SHP77 treated with DMSO at 0.1 percent for 48 hours (cell line): Measurements from ENCODE around the gene L3HYPDH.

Experiments used
- DNase-seq: peaks from one replicate; lab custom pipeline; 2025; lab: John Stamatoyannopoulos, UW

The L3HYPDH gene

DNA sequence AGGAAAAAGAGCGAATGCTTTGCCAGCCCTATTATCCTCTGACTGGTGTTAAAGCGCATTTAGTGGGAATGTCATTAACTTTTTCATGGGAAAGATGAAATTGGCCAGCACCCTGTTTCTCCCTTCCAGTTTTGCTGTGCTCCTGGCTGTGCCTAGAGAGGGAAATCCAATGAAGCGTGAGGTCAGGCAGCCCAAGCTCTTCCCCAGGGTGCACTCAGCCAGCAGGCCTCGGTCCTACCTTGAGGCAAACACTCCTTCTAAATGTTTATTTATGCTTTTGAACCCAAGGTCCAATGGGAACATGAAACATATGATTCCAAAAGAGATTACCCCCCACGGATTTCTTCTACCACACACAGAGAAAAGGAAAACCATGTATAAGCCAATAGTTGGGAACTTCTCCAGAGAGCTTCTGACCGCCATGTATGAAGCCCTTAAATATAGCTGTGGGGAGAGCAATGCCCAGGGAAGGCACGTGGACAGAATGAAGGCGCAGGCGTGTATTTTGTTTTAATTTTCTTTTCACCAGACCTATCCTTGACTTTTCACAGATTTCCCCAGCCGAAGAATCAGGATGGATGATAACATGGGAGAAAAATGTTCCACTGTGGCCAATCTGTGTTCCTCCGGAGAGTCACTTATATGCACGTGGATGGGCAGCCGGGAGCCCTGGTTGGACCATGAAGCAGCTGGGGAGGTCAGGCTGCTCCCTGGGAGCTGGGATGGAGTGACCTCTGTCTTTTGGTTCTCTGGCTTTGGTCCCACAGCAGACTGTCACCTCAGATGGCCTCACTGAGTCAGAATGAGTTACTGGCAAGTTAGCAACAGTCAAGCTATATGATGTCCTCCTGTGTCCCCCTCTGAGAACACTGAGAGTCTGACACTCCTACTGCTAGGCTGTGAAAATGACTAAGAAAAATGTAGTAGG lies 56.3 kb downstream of the L3HYPDH start:
- DNase-seq, result no peak

DNA sequence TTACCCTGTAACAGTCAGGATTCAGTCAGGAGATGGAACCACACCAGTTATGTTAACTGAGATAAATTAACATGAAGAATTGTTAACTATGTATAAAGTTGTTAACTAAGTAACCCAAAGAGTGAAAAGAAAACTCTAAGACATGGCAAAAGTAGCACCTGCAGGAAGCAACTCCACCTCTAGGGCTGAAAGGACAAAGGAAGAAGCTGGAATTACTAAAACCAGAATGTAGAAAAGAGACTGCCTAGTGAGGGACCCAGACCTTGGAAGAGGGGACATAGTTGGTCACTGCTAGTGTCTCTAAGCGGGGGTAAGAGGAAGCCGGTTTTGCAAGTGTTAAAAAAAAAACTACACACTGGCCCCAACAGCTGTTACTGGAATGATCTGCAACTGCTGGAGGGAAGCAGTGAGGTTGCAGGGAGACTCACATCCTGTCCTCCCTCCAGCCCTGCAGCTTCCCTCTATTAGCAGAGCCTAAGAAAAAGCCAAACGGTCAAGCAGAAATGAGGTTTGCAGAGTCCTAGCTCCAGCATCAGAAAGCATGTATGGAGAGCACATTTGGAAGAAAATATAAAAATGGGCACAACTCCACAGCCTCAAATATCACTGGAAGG lies 58.8 kb downstream of the L3HYPDH start:
- no peak for DNase-seq

DNA sequence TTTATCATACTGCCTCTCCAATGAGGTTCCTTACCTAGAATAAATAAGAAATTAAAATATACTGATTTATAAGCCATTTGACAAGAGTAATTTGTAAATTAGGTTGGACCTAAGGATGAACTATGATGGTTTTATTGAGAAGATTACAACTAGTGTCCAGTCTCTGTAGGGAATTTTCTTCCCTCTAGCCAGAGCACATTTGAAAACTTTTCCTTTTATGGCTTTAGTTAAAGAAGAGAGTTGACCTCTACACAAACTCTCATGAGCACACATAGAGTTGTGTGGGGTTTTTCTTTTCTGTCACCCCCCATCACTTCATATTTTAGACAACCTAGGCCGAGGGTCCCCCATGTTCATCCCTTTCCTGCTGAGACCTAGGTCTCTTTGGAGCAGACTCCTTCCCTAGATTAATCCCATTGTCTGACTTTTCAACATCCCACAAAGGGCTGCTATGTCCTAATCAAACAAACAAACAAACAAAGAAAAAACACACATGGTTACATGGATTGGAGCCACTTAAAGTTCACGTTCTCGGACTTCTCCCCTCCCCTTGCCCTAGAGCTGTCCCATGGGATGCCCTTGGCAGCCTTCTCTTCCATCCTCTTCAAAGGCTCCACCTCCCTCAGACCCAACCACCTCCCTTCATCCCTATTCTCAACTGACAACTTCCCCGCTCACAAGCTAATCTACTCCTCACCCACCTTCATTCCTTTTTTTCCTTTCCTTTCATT lies 59.7 kb downstream of the L3HYPDH start:
- DNase-seq, result no peak
